ENCODE measurements around the gene NPAS3.

NPAS3 gene

GRCh38 chr14:33499687-33500086, 561.0 kb downstream of the NPAS3 start:
- H3F3A ChIP-seq (ENCODE audit: insufficient read depth, low read length), result no peaks in the 10 kb centered on the region
- no peaks in the 10 kb centered on the region for H4K20me1 ChIP-seq (ENCODE audit: insufficient read depth, low read length)
- no peak overlapping the region for H3K27ac ChIP-seq (ENCODE audit: low read length)
- no peak overlapping the region for H2AFZ ChIP-seq (ENCODE audit: low read length)
- H3K27me3 ChIP-seq (replicated peaks; ENCODE audit: insufficient read depth, low read length), result no peaks in the 10 kb centered on the region
- H3K4me1 ChIP-seq (ENCODE audit: low read length), result no peaks in the 10 kb centered on the region
- H3K4me3 ChIP-seq (ENCODE audit: low read length), result no peak overlapping the region
- H3K79me2 ChIP-seq (ENCODE audit: low read length), result no peaks in the 10 kb centered on the region
- H3K9ac ChIP-seq (ENCODE audit: low read length), result no peak overlapping the region
- no peaks in the 10 kb centered on the region for H3K9me3 ChIP-seq (replicated peaks; ENCODE audit: insufficient read depth, low read length)
- no peak overlapping the region for H3K4me2 ChIP-seq (ENCODE audit: low read depth, low read length)
- no peaks in the 10 kb centered on the region for H3K36me3 ChIP-seq (replicated peaks; ENCODE audit: insufficient read depth, low read length)
- H3K9me2 ChIP-seq (replicated peaks; ENCODE audit: insufficient read depth, low read length), result no peaks in the 10 kb centered on the region
- TF ChIP-seq CTCF (IDR thresholded peaks at IDR 0.05; ENCODE audit: low read length), result no peak
- TF ChIP-seq EZH2phosphoT487 (IDR thresholded peaks at IDR 0.05; ENCODE audit: low read length), result no peak
- no peak for TF ChIP-seq EZH2 (optimal IDR thresholded peaks at IDR 0.05; ENCODE audit: low read depth, low read length)
- DNase-seq, result no peak

GRCh38 chr14:33504246-33505099, 565.8 kb downstream of the NPAS3 start:
- no peaks in the 10 kb centered on the region for H3F3A ChIP-seq (ENCODE audit: insufficient read depth, low read length)
- no peaks in the 10 kb centered on the region for H3K4me1 ChIP-seq (ENCODE audit: low read length)
- H3K9ac ChIP-seq (ENCODE audit: low read length), result no peak overlapping the region
- no peak for DNase-seq
- H3K36me3 ChIP-seq (replicated peaks; ENCODE audit: insufficient read depth, low read length), result no peaks in the 10 kb centered on the region
- H3K9me2 ChIP-seq (replicated peaks; ENCODE audit: insufficient read depth, low read length), result no peaks in the 10 kb centered on the region
- H4K20me1 ChIP-seq (ENCODE audit: insufficient read depth, low read length), result no peaks in the 10 kb centered on the region
- no peaks in the 10 kb centered on the region for H3K27me3 ChIP-seq (replicated peaks; ENCODE audit: insufficient read depth, low read length)
- no peak overlapping the region for H2AFZ ChIP-seq (ENCODE audit: low read length)
- no peaks in the 10 kb centered on the region for H3K9me3 ChIP-seq (replicated peaks; ENCODE audit: insufficient read depth, low read length)
- H3K4me3 ChIP-seq (ENCODE audit: low read length), result no peak overlapping the region
- TF ChIP-seq EZH2 (optimal IDR thresholded peaks at IDR 0.05; ENCODE audit: low read depth, low read length), result no peak
- no peak for TF ChIP-seq EZH2phosphoT487 (IDR thresholded peaks at IDR 0.05; ENCODE audit: low read length)
- no peak for TF ChIP-seq CTCF (IDR thresholded peaks at IDR 0.05; ENCODE audit: low read length)
- no peak overlapping the region for H3K4me2 ChIP-seq (ENCODE audit: low read depth, low read length)
- H3K27ac ChIP-seq (ENCODE audit: low read length), result no peak overlapping the region
- H3K79me2 ChIP-seq (ENCODE audit: low read length), result no peaks in the 10 kb centered on the region

- no peak overlapping the region for H3K27ac ChIP-seq (ENCODE audit: low read length)
- no peaks in the 10 kb centered on the region for H3K79me2 ChIP-seq (ENCODE audit: low read length)
- H3K36me3 ChIP-seq (replicated peaks; ENCODE audit: insufficient read depth, low read length), result no peaks in the 10 kb centered on the region
- no peaks in the 10 kb centered on the region for H3K27me3 ChIP-seq (replicated peaks; ENCODE audit: insufficient read depth, low read length)
- H3F3A ChIP-seq (ENCODE audit: insufficient read depth, low read length), result no peaks in the 10 kb centered on the region
- H3K4me1 ChIP-seq (ENCODE audit: low read length), result no peaks in the 10 kb centered on the region
- no peaks in the 10 kb centered on the region for H3K9me3 ChIP-seq (replicated peaks; ENCODE audit: insufficient read depth, low read length)
- H2AFZ ChIP-seq (ENCODE audit: low read length), result no peak overlapping the region
- DNase-seq, result no peak
- H4K20me1 ChIP-seq (ENCODE audit: insufficient read depth, low read length), result no peaks in the 10 kb centered on the region
- H3K4me3 ChIP-seq (ENCODE audit: low read length), result no peak overlapping the region
- H3K4me2 ChIP-seq (ENCODE audit: low read depth, low read length), result no peak overlapping the region
- no peak for TF ChIP-seq CTCF (IDR thresholded peaks at IDR 0.05; ENCODE audit: low read length)
- no peak overlapping the region for H3K9ac ChIP-seq (ENCODE audit: low read length)
- H3K9me2 ChIP-seq (replicated peaks; ENCODE audit: insufficient read depth, low read length), result no peaks in the 10 kb centered on the region
Observed at GRCh38 chr14:33505266-33505962, 566.7 kb downstream of the NPAS3 start.
